Measurements from ENCODE around the gene ABHD4. TPM values are rescaled to one million over a fixed set of nuclear protein-coding genes. Genes with fewer than 3 reads are reported as not detected.
"Not testable (repeated sequence)": the region's sequence is repeated elsewhere in the genome, so short reads cannot be mapped to it uniquely, and the experiment has no call there.

The ABHD4 gene
- total RNA-seq, 2 donors from 2014 or later = 25.3 to 40.1 TPM

DNA sequence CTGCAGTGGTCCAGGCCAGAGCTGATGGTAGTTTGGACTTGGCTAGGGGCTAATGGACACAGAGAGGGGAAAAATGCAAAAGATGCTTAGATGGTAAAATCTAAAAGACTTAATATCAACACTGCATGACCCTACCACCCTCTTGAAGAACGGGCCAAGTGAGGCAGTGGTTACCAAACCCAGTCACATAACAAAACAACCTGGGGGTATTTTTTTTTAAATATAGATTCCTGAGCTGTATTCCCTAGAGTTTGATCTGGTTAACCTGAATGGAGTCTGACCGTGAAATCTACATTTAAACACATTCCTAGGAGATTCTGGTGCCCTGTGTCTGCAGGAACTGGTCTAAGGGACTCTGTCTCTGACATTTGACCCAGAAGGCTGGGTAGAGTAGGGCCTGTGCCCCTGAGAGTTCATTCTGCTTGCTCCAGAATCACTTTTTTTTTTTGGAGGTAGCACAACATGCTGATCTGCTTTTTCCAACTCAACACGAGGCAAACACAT is 15.7 kb downstream of the ABHD4 start:
- no peak overlapping the region for H3K4me3 ChIP-seq
- H3K9me3 ChIP-seq = no peaks in the 10 kb centered on the region
- ATAC-seq (ENCODE audit: insufficient number of reproducible peaks, low FRiP score, low read depth) = no peak
- TF ChIP-seq CTCF (IDR thresholded peaks at IDR 0.05) = no peak
- peaks cover 25% of the 10 kb centered on the region for H3K36me3 ChIP-seq
- no peaks in the 10 kb centered on the region for H3K27me3 ChIP-seq (replicated peaks; ENCODE audit: insufficient read depth)
- DNase-seq (ENCODE audit: low spot score) = no peak
- H3K4me1 ChIP-seq (ENCODE audit: control insufficient read depth in 1 of 2, low read depth in 2 of 2) = peaks cover 18 to 21% of the 10 kb centered on the region in 2 donors
- H3K27ac ChIP-seq = peak overlapping the region; percentile 62 to 87

DNA sequence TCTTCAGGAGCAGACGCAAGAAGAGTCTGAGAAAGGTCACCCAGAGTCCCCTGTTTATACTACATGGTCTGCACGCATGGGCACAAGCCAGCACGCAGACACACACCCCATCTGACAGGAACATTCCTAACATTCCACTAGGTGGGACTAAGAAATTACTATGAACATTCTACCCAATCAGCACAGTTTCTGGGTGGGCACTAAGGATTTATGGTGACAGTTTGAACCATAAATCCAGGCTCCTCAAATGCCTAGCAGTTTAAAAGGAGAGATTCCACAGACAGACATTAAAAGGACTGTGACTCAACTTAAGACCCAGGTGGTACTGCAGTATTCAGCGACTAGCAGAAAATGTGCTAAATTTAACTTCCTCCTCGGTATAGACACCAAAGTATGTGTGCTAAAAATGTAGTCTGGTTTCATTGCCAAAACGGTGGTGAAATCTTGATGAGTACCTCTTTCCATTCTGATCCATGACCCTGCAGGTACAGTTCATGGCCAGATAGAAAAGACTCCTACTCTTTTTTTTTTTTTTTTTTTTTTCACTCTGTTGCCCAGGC is 16.2 kb downstream of the ABHD4 start:
- Histone ChIP-seq H3K4me3 (no peak overlapping the region), H3K36me3 (peaks cover 23% of the 10 kb centered on the region), H3K27me3 (replicated peaks; ENCODE audit: insufficient read depth) (no peaks in the 10 kb centered on the region), H3K9me3 (no peaks in the 10 kb centered on the region), H3K27ac (peak overlapping the region; percentile 62 to 87), H3K4me1 (ENCODE audit: control insufficient read depth in 1 of 2, low read depth in 2 of 2) (peaks cover 18 to 21% of the 10 kb centered on the region in 2 donors)
- DNase-seq (ENCODE audit: low spot score) = no peak
- peak; percentile 93 for ATAC-seq (ENCODE audit: insufficient number of reproducible peaks, low FRiP score, low read depth)
- no peak for TF ChIP-seq CTCF (IDR thresholded peaks at IDR 0.05)

DNA sequence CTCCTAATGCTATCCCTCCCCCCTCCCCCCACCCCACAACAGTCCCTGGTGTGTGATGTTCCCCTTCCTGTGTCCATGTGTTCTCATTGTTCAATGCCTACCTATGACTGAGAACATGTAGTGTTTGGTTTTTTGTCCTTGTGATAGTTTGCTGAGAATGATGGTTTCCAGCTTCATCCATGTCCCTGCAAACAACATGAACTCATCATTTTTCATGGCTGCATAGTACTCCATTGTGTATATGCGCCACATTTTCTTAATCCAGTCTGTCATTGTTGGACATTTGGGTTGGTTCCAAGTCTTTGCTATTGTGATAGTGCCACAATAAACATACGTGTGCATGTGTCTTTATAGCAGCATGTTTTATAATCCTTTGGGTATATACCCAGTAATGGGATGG is 17.7 kb downstream of the ABHD4 start:
- H3K27ac ChIP-seq; ATAC-seq (ENCODE audit: insufficient number of reproducible peaks, low FRiP score, low read depth); H3K27me3 ChIP-seq (replicated peaks; ENCODE audit: insufficient read depth); H3K4me3 ChIP-seq; DNase-seq (ENCODE audit: low spot score); H3K9me3 ChIP-seq: not testable (repeated sequence)
- Histone ChIP-seq H3K4me1 (ENCODE audit: control insufficient read depth in 1 of 2, low read depth in 2 of 2) (peaks cover 18 to 21% of the 10 kb centered on the region in 2 donors), H3K36me3 (peaks cover 13% of the 10 kb centered on the region)

GRCh38 chr14:22622255-22622654 is 24.2 kb downstream of the ABHD4 start:
- no peak for ATAC-seq (ENCODE audit: insufficient number of reproducible peaks, low FRiP score, low read depth)
- no peaks in the 10 kb centered on the region for H3K27me3 ChIP-seq (replicated peaks; ENCODE audit: insufficient read depth)
- no peak for DNase-seq (ENCODE audit: low spot score)
- H3K4me1 ChIP-seq (ENCODE audit: control insufficient read depth in 1 of 2, low read depth in 2 of 2) = no peaks in the 10 kb centered on the region
- no peak for TF ChIP-seq CTCF (IDR thresholded peaks at IDR 0.05)
- no peaks in the 10 kb centered on the region for H3K36me3 ChIP-seq
- H3K9me3 ChIP-seq = no peaks in the 10 kb centered on the region
- no peak overlapping the region for H3K27ac ChIP-seq
- no peak overlapping the region for H3K4me3 ChIP-seq

- Histone ChIP-seq H3K27ac (no peak overlapping the region), H3K27me3 (replicated peaks; ENCODE audit: insufficient read depth) (no peaks in the 10 kb centered on the region), H3K4me1 (ENCODE audit: control insufficient read depth in 1 of 2, low read depth in 2 of 2) (no peaks in the 10 kb centered on the region), H3K4me3 (no peak overlapping the region), H3K9me3 (no peaks in the 10 kb centered on the region), H3K36me3 (no peaks in the 10 kb centered on the region)
- DNase-seq (ENCODE audit: low spot score) = no peak
- ATAC-seq (ENCODE audit: insufficient number of reproducible peaks, low FRiP score, low read depth) = no peak
- no peak for TF ChIP-seq CTCF (IDR thresholded peaks at IDR 0.05)
Measured at GRCh38 chr14:22623047-22623446, 24.9 kb downstream of the ABHD4 start.

GRCh38 chr14:22626590-22626989 is 28.5 kb downstream of the ABHD4 start:
- Histone ChIP-seq H3K9me3 (no peaks in the 10 kb centered on the region), H3K27ac (no peak overlapping the region), H3K4me3 (no peak overlapping the region), H3K36me3 (no peaks in the 10 kb centered on the region), H3K4me1 (ENCODE audit: control insufficient read depth in 1 of 2, low read depth in 2 of 2) (no peaks in the 10 kb centered on the region), H3K27me3 (replicated peaks; ENCODE audit: insufficient read depth) (no peaks in the 10 kb centered on the region)
- DNase-seq (ENCODE audit: low spot score) = no peak
- TF ChIP-seq CTCF (IDR thresholded peaks at IDR 0.05) = no peak
- ATAC-seq (ENCODE audit: insufficient number of reproducible peaks, low FRiP score, low read depth) = no peak
